ENCODE data around the gene RAB14. TPM values are rescaled to one million over a fixed set of nuclear protein-coding genes. Genes with fewer than 3 reads are reported as not detected.
"Not testable (repeated sequence)": the region's sequence is repeated elsewhere in the genome, so short reads cannot be mapped to it uniquely, and the experiment has no call there.

RAB14 gene
- total and polyA plus RNA-seq, 2 experiments from 2014 or later, result 22.8 to 31.0 TPM

- H2AFZ ChIP-seq, result no peak overlapping the region
- Mint-ChIP-seq H3K27ac (peak overlapping the region; percentile 27; the same call in 1 of the 2 replicates), H3K4me3 (no peak overlapping the region; the same call in 2 of the 3 replicates), H3K4me1 (peaks cover 22% of the 10 kb centered on the region), H3K9me3 (peaks cover 6% of the 10 kb centered on the region; the same call in 1 of the 3 replicates), H3K27me3 (ENCODE audit: insufficient read depth, low read depth, poor library complexity) (no peaks in the 10 kb centered on the region), H3K36me3 (ENCODE audit: low read depth) (peaks cover 25% of the 10 kb centered on the region; the same call in 2 of the 3 replicates)
- no peaks in the 10 kb centered on the region; the same call in 1 of the 2 replicates for H3K36me3 ChIP-seq (ENCODE audit: insufficient read depth)
- no peaks in the 10 kb centered on the region for H3K79me2 ChIP-seq (replicated peaks; ENCODE audit: insufficient read depth)
- ATAC-seq (peak; percentile 87), DNase-seq (ENCODE audit: low spot score) (peak; percentile 66)
- H3K27ac ChIP-seq (ENCODE audit: low read depth), result no peak overlapping the region
- H3K9me2 ChIP-seq (ENCODE audit: insufficient read depth), result no peaks in the 10 kb centered on the region
- H3K4me3 ChIP-seq, result 0 out of 2 replicates have a peak overlapping the region, but pooled peaks have one; percentile 14
- no peaks in the 10 kb centered on the region for H4K20me1 ChIP-seq (replicated peaks; ENCODE audit: insufficient read depth)
- TF ChIP-seq ZNF462 (CRISPR knock-in tag; IDR thresholded peaks at IDR 0.05), result no peak
- TF ChIP-seq EZH2 (IDR thresholded peaks at IDR 0.05; ENCODE audit: low read depth, unreplicated experiment), result no peak
- no peak for TF ChIP-seq CREB1 (CRISPR knock-in tag; IDR thresholded peaks at IDR 0.05; ENCODE audit: low read depth)
- TF ChIP-seq, protein P1, sequence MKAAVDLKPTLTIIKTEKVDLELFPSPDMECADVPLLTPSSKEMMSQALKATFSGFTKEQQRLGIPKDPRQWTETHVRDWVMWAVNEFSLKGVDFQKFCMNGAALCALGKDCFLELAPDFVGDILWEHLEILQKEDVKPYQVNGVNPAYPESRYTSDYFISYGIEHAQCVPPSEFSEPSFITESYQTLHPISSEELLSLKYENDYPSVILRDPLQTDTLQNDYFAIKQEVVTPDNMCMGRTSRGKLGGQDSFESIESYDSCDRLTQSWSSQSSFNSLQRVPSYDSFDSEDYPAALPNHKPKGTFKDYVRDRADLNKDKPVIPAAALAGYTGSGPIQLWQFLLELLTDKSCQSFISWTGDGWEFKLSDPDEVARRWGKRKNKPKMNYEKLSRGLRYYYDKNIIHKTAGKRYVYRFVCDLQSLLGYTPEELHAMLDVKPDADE (IDR thresholded peaks at IDR 0.05), result no peak
- TF ChIP-seq POLR2AphosphoS5 (IDR thresholded peaks at IDR 0.05; ENCODE audit: low read depth), result no peak
- TF ChIP-seq NANOG (IDR thresholded peaks at IDR 0.05; ENCODE audit: borderline replicate concordance), result no peak
- TF ChIP-seq EZH2phosphoT487 (IDR thresholded peaks at IDR 0.05; ENCODE audit: unreplicated experiment), result no peak
- no peak for TF ChIP-seq ZNF331 (CRISPR knock-in tag; IDR thresholded peaks at IDR 0.05; ENCODE audit: low read depth)
- TF ChIP-seq JUNB (IDR thresholded peaks at IDR 0.05; ENCODE audit: unreplicated experiment), result no peak
- TF ChIP-seq, protein P2, sequence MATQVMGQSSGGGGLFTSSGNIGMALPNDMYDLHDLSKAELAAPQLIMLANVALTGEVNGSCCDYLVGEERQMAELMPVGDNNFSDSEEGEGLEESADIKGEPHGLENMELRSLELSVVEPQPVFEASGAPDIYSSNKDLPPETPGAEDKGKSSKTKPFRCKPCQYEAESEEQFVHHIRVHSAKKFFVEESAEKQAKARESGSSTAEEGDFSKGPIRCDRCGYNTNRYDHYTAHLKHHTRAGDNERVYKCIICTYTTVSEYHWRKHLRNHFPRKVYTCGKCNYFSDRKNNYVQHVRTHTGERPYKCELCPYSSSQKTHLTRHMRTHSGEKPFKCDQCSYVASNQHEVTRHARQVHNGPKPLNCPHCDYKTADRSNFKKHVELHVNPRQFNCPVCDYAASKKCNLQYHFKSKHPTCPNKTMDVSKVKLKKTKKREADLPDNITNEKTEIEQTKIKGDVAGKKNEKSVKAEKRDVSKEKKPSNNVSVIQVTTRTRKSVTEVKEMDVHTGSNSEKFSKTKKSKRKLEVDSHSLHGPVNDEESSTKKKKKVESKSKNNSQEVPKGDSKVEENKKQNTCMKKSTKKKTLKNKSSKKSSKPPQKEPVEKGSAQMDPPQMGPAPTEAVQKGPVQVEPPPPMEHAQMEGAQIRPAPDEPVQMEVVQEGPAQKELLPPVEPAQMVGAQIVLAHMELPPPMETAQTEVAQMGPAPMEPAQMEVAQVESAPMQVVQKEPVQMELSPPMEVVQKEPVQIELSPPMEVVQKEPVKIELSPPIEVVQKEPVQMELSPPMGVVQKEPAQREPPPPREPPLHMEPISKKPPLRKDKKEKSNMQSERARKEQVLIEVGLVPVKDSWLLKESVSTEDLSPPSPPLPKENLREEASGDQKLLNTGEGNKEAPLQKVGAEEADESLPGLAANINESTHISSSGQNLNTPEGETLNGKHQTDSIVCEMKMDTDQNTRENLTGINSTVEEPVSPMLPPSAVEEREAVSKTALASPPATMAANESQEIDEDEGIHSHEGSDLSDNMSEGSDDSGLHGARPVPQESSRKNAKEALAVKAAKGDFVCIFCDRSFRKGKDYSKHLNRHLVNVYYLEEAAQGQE (IDR thresholded peaks at IDR 0.05; ENCODE audit: unreplicated experiment), result no peak
- no peak for TF ChIP-seq STAT1 (IDR thresholded peaks at IDR 0.05; ENCODE audit: unreplicated experiment)
- TF ChIP-seq ZNF114 (CRISPR knock-in tag; IDR thresholded peaks at IDR 0.05), result no peak
- peaks cover 12% of the 10 kb centered on the region for H3K4me1 ChIP-seq (ENCODE audit: insufficient read depth)
- no peaks in the 10 kb centered on the region for H3F3A ChIP-seq (replicated peaks; ENCODE audit: low read depth)
- peak overlapping the region; percentile 64 for H3K4me2 ChIP-seq
- H3K27me3 ChIP-seq (ENCODE audit: insufficient read depth), result no peaks in the 10 kb centered on the region
Measured at GRCh38 chr9:121133104-121133816, 68.4 kb downstream of the RAB14 start.

DNA sequence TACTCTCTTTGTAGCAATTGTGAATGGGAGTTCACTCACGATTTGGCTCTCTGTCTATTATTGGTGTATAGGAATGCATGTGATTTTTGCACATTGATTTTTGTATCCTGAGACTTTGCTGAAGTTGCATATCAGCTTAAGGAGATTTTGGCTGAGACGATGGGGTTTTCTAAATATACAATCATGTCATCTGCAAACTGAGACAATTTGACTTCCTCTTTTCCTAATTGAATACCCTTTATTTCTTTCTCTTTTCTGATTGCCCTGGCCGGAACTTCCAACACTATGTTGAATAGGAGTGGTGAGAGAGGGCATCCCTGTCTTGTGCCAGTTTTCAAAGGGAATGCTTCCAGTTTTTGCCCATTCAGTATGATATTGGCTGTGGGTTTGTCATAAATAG, 72.3 kb downstream of the RAB14 start:
- ATAC-seq; H3K4me1 ChIP-seq (ENCODE audit: insufficient read depth); H3K9me2 ChIP-seq (ENCODE audit: insufficient read depth); H3K4me2 ChIP-seq; H3F3A ChIP-seq (replicated peaks; ENCODE audit: low read depth); H3K79me2 ChIP-seq (replicated peaks; ENCODE audit: insufficient read depth); H3K4me1 Mint-ChIP-seq; H3K9me3 Mint-ChIP-seq; H3K36me3 ChIP-seq (ENCODE audit: insufficient read depth); H3K4me3 ChIP-seq; H3K4me3 Mint-ChIP-seq; DNase-seq (ENCODE audit: low spot score); H3K27me3 Mint-ChIP-seq (ENCODE audit: insufficient read depth, low read depth, poor library complexity); H2AFZ ChIP-seq; H4K20me1 ChIP-seq (replicated peaks; ENCODE audit: insufficient read depth); H3K27me3 ChIP-seq (ENCODE audit: insufficient read depth); H3K27ac Mint-ChIP-seq; H3K27ac ChIP-seq (ENCODE audit: low read depth): not testable (repeated sequence)
- H3K36me3 Mint-ChIP-seq (ENCODE audit: low read depth), result peaks cover 38% of the 10 kb centered on the region; the same call in 2 of the 3 replicates
